Tibial nerve (tissue), 3 donors: Measurements from ENCODE around the gene DCUN1D2.

Experiments used
- POLR2A ChIP-seq, 2 donors: fragments of 450-650 bp; IDR thresholded peaks; one replicate each; pipeline ENCODE4 v1.6.1; 2017; ENCODE audit warnings: antibody characterized with exemption in 2 of 2, mild to moderate bottlenecking in 2 of 2, moderate library complexity in 2 of 2
- TF ChIP-seq, protein P1 (sequence below), 5 experiments: fragments of 200-600 bp in 3 of 5; fragments of 450-650 bp in 2 of 5; sonication (generic) in 3 of 5; IDR thresholded peaks; one replicate each; pipeline ENCODE4 v1.5.1; 2016 to 2019; ENCODE audit warnings: antibody characterized with exemption in 5 of 5, mild to moderate bottlenecking in 3 of 5, moderate library complexity in 2 of 5

DNA sequence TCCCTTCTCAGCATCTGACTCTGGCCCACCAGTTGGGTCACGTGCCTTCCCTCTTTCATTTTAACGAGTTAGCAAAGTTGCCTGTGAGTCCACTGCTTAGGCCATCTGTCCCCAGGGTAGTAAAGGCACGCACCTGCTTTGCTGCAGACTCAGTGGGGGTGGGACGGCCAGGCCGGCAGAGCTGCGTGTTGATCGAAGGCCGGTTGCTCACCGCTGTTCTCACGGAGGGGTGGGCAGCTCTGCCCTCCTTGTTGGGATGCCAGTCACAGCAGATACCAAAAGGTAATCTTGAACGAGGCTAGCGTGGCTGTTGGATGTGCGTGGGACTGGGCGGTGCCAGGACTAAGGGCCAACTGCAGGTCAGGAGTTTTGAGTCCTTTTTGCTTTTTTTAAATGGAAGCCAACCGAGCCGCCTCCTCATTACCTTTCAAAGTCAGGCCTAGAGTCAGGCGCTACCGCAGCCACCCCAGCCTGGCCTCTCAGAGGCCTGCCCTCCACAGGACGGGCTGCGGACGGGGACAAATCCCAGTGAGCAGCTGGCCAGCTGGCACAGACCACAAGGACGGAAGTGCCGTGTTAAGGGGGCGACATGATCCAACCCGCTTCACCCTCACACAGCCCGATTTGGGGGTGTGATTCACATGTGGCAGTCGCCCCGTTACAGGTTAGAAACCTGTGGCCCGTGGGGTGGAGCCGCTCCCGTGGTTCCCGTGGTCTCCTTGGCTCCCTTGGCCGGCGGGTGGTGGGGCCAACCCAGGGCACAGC is 57.8 kb downstream of the DCUN1D2 start:
- TF ChIP-seq, protein P1, sequence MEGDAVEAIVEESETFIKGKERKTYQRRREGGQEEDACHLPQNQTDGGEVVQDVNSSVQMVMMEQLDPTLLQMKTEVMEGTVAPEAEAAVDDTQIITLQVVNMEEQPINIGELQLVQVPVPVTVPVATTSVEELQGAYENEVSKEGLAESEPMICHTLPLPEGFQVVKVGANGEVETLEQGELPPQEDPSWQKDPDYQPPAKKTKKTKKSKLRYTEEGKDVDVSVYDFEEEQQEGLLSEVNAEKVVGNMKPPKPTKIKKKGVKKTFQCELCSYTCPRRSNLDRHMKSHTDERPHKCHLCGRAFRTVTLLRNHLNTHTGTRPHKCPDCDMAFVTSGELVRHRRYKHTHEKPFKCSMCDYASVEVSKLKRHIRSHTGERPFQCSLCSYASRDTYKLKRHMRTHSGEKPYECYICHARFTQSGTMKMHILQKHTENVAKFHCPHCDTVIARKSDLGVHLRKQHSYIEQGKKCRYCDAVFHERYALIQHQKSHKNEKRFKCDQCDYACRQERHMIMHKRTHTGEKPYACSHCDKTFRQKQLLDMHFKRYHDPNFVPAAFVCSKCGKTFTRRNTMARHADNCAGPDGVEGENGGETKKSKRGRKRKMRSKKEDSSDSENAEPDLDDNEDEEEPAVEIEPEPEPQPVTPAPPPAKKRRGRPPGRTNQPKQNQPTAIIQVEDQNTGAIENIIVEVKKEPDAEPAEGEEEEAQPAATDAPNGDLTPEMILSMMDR (IDR thresholded peaks at IDR 0.05) = no peak
- no peak for TF ChIP-seq POLR2A (IDR thresholded peaks at IDR 0.05)
